ENCODE measurements around the gene GALM. TPM values are rescaled to one million over a fixed set of nuclear protein-coding genes. Genes with fewer than 3 reads are reported as not detected.
"Not testable (repeated sequence)": the region's sequence is repeated elsewhere in the genome, so short reads cannot be mapped to it uniquely, and the experiment has no call there.

Gene GALM
- total RNA-seq, 1 donor from 2014 or later = 1.6 TPM

DNA sequence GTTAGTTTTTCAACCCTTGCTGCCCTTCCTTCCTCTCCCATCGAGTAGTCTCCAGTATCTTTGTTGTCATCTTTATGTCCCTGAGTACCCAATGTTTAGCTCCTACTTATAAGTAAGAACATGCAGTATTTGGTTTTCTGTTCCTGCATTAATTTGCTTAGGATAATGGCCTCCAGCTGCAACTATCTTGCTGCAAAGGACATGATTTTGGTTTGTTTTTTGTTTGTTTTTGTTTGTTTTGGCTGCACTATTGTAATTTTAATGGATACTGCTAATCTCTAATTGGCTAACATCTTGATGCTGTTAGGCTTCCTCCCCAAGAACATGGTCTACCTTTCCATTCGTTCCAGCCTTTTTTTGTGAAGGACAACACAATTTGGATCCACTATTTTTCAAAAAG is 32.0 kb upstream of the GALM start:
- H3K27me3 ChIP-seq (ENCODE audit: control insufficient read depth, insufficient read depth, low read length) = no peaks in the 10 kb centered on the region
- TF ChIP-seq, protein P1, sequence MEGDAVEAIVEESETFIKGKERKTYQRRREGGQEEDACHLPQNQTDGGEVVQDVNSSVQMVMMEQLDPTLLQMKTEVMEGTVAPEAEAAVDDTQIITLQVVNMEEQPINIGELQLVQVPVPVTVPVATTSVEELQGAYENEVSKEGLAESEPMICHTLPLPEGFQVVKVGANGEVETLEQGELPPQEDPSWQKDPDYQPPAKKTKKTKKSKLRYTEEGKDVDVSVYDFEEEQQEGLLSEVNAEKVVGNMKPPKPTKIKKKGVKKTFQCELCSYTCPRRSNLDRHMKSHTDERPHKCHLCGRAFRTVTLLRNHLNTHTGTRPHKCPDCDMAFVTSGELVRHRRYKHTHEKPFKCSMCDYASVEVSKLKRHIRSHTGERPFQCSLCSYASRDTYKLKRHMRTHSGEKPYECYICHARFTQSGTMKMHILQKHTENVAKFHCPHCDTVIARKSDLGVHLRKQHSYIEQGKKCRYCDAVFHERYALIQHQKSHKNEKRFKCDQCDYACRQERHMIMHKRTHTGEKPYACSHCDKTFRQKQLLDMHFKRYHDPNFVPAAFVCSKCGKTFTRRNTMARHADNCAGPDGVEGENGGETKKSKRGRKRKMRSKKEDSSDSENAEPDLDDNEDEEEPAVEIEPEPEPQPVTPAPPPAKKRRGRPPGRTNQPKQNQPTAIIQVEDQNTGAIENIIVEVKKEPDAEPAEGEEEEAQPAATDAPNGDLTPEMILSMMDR (IDR thresholded peaks at IDR 0.05; ENCODE audit: insufficient read depth, low read length, severe bottlenecking) = no peak
- DNase-seq (ENCODE audit: low read depth) = no peak
- FAIRE-seq = no peak
- no peaks in the 10 kb centered on the region for H3K36me3 ChIP-seq (ENCODE audit: control insufficient read depth, insufficient read depth, low read length)
- no peak overlapping the region for H3K4me3 ChIP-seq (ENCODE audit: low read depth, low read length)

DNA sequence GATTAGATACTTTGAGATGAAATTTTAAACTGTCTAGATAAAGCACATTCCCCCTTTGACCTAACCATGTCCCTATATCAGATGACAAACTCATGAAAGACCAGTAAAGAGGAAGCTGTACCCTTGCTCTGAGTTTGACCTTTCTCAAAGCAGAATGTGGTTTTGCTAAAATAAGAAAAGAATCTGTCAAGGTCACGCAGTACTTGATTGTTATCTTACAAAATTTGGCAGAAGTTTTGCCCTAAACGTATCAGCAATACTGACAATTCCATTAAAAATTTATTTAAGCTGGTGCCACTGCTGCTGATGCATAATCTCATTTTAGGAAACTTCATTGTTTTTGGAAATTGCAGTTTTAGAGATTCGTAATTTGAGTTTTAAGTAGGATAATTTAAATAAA is 31.2 kb upstream of the GALM start:
- Histone ChIP-seq H3K27me3 (ENCODE audit: control insufficient read depth, insufficient read depth, low read length) (no peaks in the 10 kb centered on the region), H3K4me3 (ENCODE audit: low read depth, low read length) (no peak overlapping the region), H3K36me3 (ENCODE audit: control insufficient read depth, insufficient read depth, low read length) (no peaks in the 10 kb centered on the region)
- FAIRE-seq (no peak), DNase-seq (ENCODE audit: low read depth) (no peak)
- TF ChIP-seq, protein P1 (IDR thresholded peaks at IDR 0.05; ENCODE audit: insufficient read depth, low read length, severe bottlenecking) = no peak

DNA sequence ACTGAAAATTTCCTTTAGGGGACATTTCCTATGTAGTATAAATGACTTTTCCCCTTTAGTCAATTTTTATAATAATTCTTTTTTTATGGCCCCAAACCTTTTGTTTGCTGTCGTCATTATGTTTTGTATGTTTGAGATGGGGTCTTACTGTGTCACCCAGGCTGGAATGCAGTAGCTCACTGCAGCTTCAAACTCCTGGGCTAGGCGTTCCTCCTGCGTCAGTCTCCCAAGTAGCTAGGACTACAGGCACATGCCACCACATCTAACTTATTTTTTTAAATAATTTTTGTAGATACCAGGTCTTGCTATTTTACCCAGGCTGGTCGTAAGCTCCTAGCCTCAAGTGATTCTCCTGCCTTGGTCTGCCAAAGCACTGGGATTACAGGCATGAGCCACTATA is 30.8 kb upstream of the GALM start:
- Histone ChIP-seq H3K27me3 (ENCODE audit: control insufficient read depth, insufficient read depth, low read length) (no peaks in the 10 kb centered on the region), H3K36me3 (ENCODE audit: control insufficient read depth, insufficient read depth, low read length) (no peaks in the 10 kb centered on the region), H3K4me3 (ENCODE audit: low read depth, low read length) (no peak overlapping the region)
- FAIRE-seq (no peak), DNase-seq (ENCODE audit: low read depth) (no peak)
- TF ChIP-seq, protein P1 (IDR thresholded peaks at IDR 0.05; ENCODE audit: insufficient read depth, low read length, severe bottlenecking) = no peak

DNA sequence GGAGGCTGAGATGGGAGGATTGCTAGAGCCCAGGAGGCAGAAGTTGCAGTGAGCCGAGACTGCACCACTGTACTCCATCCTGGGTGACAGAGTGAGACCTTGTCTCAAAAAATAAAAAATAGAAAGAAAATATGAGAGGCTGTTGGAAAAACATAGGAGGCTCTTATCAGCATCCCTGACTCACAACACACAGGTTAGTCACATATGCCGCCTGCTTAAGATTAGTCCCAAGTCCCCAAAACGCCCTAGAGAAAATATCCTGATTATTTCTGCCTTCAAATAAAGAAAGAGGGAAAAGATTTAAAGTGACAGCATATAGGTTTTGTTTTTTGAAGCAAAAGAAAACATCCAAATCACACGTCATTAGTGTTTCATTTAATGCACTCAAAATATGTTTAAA is 29.8 kb upstream of the GALM start:
- Histone ChIP-seq H3K27me3 (ENCODE audit: control insufficient read depth, insufficient read depth, low read length) (no peaks in the 10 kb centered on the region), H3K36me3 (ENCODE audit: control insufficient read depth, insufficient read depth, low read length) (no peaks in the 10 kb centered on the region), H3K4me3 (ENCODE audit: low read depth, low read length) (no peak overlapping the region)
- no peak for FAIRE-seq
- DNase-seq (ENCODE audit: low read depth) = no peak
- TF ChIP-seq, protein P1 (IDR thresholded peaks at IDR 0.05; ENCODE audit: insufficient read depth, low read length, severe bottlenecking) = no peak

DNA sequence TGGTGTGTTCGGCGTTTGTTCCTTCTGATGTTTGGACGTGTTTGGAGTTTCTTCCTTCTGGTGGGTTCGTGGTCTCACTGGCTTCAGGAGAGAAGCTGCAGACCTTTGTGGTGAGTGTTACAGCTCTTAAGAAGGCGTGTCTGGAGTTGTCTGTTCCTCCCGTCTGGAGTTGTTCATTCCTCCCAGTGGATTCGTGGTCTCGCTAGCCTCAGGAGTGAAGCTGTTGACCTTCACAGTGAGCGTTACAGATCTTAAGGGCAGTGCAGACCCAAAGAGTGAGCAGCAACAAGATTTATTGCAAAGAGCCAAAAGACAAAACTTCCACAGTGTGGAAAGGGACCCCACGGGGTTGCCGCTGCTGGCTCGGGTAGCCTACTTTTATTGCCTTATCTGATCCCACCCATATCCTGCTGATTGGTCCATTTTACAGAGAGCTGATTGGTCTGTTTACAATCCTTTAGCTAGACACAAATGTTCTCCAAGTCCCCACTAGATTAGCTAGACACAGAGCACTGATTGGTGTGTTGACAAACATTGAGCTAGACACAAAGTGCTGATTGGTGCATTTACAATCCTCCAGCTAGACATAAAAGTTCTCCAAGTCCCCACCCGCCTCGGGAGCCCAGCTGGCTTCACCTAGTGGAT is 23.4 kb upstream of the GALM start:
- not testable (repeated sequence) for DNase-seq (ENCODE audit: low read depth); FAIRE-seq; H3K36me3 ChIP-seq (ENCODE audit: control insufficient read depth, insufficient read depth, low read length); H3K4me3 ChIP-seq (ENCODE audit: low read depth, low read length); H3K27me3 ChIP-seq (ENCODE audit: control insufficient read depth, insufficient read depth, low read length)

DNA sequence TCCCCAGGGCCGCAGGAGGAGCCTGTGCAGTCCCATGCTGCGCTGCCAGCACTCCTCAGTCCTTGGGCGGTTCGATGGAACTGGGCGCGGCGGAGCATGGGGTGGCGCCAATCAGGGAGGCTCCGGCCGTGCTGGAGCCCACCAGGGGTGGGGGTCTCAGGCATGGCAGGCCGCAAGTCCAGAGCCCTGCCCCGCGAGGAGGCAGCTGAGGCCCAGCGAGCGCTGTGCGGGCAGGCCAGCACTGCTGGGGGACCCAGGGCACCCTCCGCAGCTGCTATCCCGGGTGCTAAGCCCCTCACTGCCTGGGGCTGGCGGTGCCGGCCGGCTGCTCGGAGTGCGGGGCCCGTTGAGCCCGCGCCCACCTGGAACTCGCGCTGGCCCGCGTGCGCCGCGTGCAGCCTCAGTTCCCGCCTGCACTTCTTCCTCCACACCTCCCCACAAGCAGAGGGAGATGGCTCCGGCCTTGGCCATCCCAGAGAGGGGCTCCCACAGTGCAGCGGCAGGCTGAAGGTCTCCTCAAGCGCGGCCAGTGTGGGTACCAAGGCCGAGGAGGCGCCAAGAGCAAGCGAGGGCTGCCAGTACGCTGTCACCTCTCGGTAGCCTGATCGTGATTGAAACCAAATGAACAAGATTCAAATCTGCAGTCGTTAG is 22.8 kb upstream of the GALM start:
- TF ChIP-seq, protein P1 (IDR thresholded peaks at IDR 0.05; ENCODE audit: insufficient read depth, low read length, severe bottlenecking) = no peak
- FAIRE-seq = no peak
- no peaks in the 10 kb centered on the region for H3K36me3 ChIP-seq (ENCODE audit: control insufficient read depth, insufficient read depth, low read length)
- no peak overlapping the region for H3K4me3 ChIP-seq (ENCODE audit: low read depth, low read length)
- no peaks in the 10 kb centered on the region for H3K27me3 ChIP-seq (ENCODE audit: control insufficient read depth, insufficient read depth, low read length)
- no peak for DNase-seq (ENCODE audit: low read depth)

DNA sequence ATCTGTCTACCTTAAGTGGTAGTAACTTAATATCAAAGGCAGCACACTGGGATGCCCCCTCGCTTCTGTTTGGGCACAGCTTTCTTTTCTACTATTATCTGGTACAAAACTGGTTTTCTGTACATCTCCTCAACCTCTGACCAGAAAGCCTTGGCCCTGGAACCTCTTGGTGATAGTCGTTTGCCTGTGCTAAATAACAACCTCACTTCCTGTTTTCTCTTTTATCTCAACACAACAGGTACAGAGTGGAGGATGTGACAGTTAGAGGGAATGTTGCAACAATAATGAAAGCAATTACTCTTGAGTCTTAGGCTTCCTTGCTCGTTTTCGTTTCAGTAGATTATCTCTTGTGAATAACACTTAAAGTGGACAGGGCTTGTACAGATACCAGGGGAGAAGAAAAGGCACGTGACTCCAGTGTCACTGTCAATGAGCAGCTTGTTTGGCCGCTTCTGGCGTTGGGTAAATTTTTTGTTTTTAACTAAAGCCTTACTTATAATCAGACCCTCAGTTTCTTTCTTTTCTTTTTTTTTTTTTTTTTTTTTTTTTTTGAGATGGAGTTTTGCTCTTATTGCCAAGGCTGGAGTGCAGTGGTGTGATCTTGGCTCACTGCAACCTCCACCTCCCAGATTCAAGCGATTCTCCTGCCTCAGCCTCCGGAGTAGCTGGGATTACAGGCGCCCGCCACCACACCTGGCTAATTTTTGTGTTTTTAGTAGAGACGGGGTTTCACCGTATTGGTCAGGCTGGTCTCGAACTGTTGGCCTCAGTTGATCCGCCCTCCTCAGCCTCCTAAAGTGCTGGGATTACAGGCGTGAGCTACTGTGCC is 22.0 kb upstream of the GALM start:
- H3K4me3 ChIP-seq (ENCODE audit: low read depth, low read length); FAIRE-seq; H3K27me3 ChIP-seq (ENCODE audit: control insufficient read depth, insufficient read depth, low read length); DNase-seq (ENCODE audit: low read depth); H3K36me3 ChIP-seq (ENCODE audit: control insufficient read depth, insufficient read depth, low read length): not testable (repeated sequence)

All from bronchial epithelial cell (primary cell).